Hematopoietic multipotent progenitor cell treated with erythropoietin and hydrocortisone succinate and interleukin-3 and kit ligand, for 4 days (in vitro differentiated cells): Measurements from ENCODE around the gene XRCC1.
"Not testable (repeated sequence)": the region's sequence is repeated elsewhere in the genome, so short reads cannot be mapped to it uniquely, and the experiment has no call there.

Experiments
- DNase-seq: peaks from one replicate; pipeline ENCODE4 v3.0.0-alpha.2; 2015

XRCC1 gene

GRCh38 chr19:43599635-43600295 is 24.4 kb upstream of the XRCC1 start:
- no peak for DNase-seq

GRCh38 chr19:43598445-43599240 is 23.3 kb upstream of the XRCC1 start:
- DNase-seq: no peak

- DNase-seq: peak; percentile 69
Measured at GRCh38 chr19:43597876-43598275, 22.5 kb upstream of the XRCC1 start.

GRCh38 chr19:43596842-43597461 is 21.6 kb upstream of the XRCC1 start:
- peak; percentile 38 for DNase-seq

- DNase-seq: peak; percentile 100
Measured at GRCh38 chr19:43595999-43596841, 20.9 kb upstream of the XRCC1 start, which contains the start of the genes IRGQ and ZNF576. Gene IRGQ, minus strand, starts transcription at chr19:43596134. Its CDS starts 796 bp downstream, at chr19:43595338. Gene ZNF576, plus strand, starts transcription at chr19:43596595. Its CDS starts 514 bp downstream, at chr19:43597109.

GRCh38 chr19:43595605-43595998 is 20.3 kb upstream of the XRCC1 start:
- DNase-seq: no peak

- peak; percentile 91 for DNase-seq
Measured at GRCh38 chr19:43594710-43595604, 19.6 kb upstream of the XRCC1 start.

- DNase-seq: no peak
Measured at GRCh38 chr19:43594081-43594697, 18.9 kb upstream of the XRCC1 start.

GRCh38 chr19:43592800-43593350 is 17.5 kb upstream of the XRCC1 start:
- no peak for DNase-seq

GRCh38 chr19:43591904-43592772 is 16.8 kb upstream of the XRCC1 start:
- no peak for DNase-seq

GRCh38 chr19:43589678-43590077 is 14.4 kb upstream of the XRCC1 start:
- no peak for DNase-seq

- DNase-seq: no peak
Measured at GRCh38 chr19:43589277-43589676, 13.9 kb upstream of the XRCC1 start.

GRCh38 chr19:43587029-43587428 is 11.7 kb upstream of the XRCC1 start:
- not testable (repeated sequence) for DNase-seq

GRCh38 chr19:43586346-43586745 is 11.0 kb upstream of the XRCC1 start:
- no peak for DNase-seq

GRCh38 chr19:43584484-43584883 is 9.2 kb upstream of the XRCC1 start:
- no peak for DNase-seq

- DNase-seq: no peak
Measured at GRCh38 chr19:43582495-43582894, 7.2 kb upstream of the XRCC1 start.

GRCh38 chr19:43581467-43581866 is 6.1 kb upstream of the XRCC1 start:
- peak; percentile 65 for DNase-seq

- DNase-seq: no peak
Measured at GRCh38 chr19:43578787-43579186, 3.5 kb upstream of the XRCC1 start.

- no peak for DNase-seq
Measured at GRCh38 chr19:43575955-43576878, 890 bp upstream of the XRCC1 start.
